Transverse colon (tissue), 3 donors: Measurements from ENCODE around the gene OLFML2A.

Experiments used
- POLR2A ChIP-seq: fragments of 450-650 bp; IDR thresholded peaks from one replicate; pipeline ENCODE4 v1.6.1; 2016; ENCODE audit warnings: antibody characterized with exemption, mild to moderate bottlenecking, moderate library complexity
- POLR2AphosphoS5 ChIP-seq, 3 donors: sonication (generic); formaldehyde crosslinking; IDR thresholded peaks; one replicate each; pipeline ENCODE4 v1.6.1; 2016; ENCODE audit warnings: antibody characterized with exemption in 3 of 3

DNA sequence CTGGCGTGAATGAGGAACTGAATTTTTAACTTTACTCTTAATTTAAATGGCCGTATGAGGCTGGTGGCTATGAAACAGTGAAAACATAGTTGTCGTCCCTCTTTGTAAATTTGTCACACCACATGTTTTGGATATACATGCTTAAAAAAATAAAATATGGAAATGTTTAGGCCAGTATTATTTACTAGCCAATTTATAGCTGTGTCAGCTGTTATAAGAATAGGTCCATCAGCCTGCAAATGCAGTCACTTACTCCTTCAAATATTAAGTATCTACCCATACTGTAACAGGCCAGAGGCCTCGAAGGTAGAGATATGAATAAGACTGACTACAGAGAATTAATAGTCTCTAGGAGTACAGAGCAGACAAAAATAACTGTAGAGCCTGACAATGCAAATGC lies 35.8 kb upstream of the OLFML2A start:
- TF ChIP-seq POLR2A (no peak), POLR2AphosphoS5 (IDR thresholded peaks at IDR 0.05) (no peak)
